Hepatocyte (in vitro differentiated cells): ENCODE data around the gene TP53TG5.

Experiments used
- CTCF ChIP-seq: fragments of 200-600 bp; sonication (generic); IDR thresholded peaks from 2 replicates; pipeline ENCODE4 v1.5.1; 2016; ENCODE audit warnings: antibody characterized with exemption, mild to moderate bottlenecking; ENCODE audit not compliant: poor library complexity
- EZH2 ChIP-seq: fragments of 200-600 bp; sonication (generic); IDR thresholded peaks from 2 replicates; pipeline ENCODE4 v1.6.1; 2016; ENCODE audit warnings: antibody characterized with exemption, mild to moderate bottlenecking, borderline replicate concordance
- EZH2phosphoT487 ChIP-seq: fragments of 200-600 bp; sonication (generic); IDR thresholded peaks from one replicate; pipeline ENCODE4 v1.6.1; 2018; ENCODE audit warnings: antibody characterized with exemption, mild to moderate bottlenecking, low read depth, moderate library complexity; ENCODE audit not compliant: unreplicated experiment, severe bottlenecking

- TF ChIP-seq CTCF (no peak), EZH2 (no peak), EZH2phosphoT487 (no peak)
These were observed 40.6 kb downstream of the TP53TG5 start for GRCh38 chr20:45337367-45338120.
